Hypothalamus (tissue), 51 donors: ENCODE measurements around the gene PDZD4.
A peak's percentile ranks its signal among the peaks of the same experiment; 100 is the strongest.

Source experiments
- DNase-seq, 51 donors: peaks; one replicate each; lab custom pipeline; 2025; lab: John Stamatoyannopoulos, UW

PDZD4 gene

GRCh38 chrX:153763989-153764755 lies 66.2 kb downstream of the PDZD4 start, which contains the start of gene PLXNB3:
Gene PLXNB3 (plus strand): TSS chrX:153764249. CDS start chrX:153765536, 1,287 bp downstream.
- DNase-seq, result peak in 49 of 51 donors; percentile 11 to 94 (median 72)

GRCh38 chrX:153763298-153763932 lies 66.9 kb downstream of the PDZD4 start:
- DNase-seq, result no peak

DNA sequence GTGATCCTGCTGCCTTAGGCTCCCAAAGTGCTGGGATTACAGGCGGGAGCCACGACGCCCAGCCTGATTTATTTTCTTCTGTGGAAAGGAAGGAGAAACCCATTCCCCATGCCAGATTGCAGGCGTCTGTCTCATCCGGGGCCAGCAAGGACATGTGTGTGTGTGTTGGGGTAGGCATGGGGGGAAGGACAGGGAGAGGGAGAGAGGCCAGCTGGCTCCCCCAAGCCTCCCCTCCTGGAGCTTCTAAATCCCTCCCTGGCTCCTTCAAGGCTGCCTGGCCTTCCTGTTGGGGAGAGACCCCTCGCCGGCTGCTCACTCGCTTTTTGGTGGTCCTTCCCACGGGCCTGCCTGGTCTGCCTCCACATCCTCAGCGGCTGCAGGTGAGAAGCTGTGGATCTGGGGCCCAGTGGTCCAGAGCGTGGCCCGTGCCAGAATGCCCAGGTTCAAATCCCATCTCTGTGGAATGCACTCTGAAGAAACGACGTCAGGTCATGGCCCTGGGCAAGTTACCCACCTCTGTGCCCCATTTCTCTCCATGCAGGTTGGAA lies 67.6 kb downstream of the PDZD4 start:
- no peak for DNase-seq

DNA sequence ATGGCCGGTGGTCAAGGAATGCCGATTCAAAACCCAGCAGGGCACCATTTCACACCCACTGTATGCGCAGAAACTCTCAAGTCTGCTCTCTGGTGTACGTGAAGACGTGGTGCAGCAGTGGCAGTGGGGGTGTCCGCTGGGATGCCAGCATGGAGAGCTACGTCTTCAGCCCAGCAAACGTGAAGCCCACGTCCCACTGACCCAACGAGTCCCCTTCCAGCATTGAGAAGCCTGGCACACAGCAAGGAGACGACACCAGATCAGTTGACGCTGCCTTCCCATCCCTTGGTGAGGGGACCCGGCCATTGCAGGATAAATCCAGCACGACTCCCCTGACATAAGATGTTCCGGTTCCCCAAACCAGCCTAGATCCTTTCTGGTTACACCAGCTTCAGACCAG lies 68.5 kb downstream of the PDZD4 start:
- DNase-seq, result no peak

DNA sequence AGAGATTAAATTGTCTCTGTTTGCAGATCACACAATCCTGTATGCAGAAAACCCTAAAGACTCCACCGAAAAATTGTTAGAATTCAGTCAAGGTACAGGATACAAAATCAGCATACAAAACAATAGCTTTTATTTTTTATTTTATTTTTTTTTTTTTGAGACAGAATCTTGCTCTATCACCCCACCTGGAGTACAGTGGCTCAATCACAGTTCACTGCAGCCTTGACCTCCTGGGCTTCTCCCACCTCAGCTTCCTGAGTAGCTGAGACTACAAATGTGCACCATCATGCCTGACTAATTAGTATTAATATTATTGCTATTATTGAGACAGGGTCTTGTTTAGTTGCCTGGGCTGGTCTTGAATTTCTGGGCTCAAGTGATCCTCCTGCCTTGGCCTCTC lies 75.2 kb downstream of the PDZD4 start:
- DNase-seq, result no peak
